ENCODE measurements around the gene ACTR3C. TPM values are rescaled to one million over a fixed set of nuclear protein-coding genes. Genes with fewer than 3 reads are reported as not detected.
"Not testable (repeated sequence)": the region's sequence is repeated elsewhere in the genome, so short reads cannot be mapped to it uniquely, and the experiment has no call there.

The ACTR3C gene
- total and polyA plus RNA-seq, 10 of the 15 experiments (the other 5 are each of a cell fraction or from before 2014, with no cell fraction given): 2.0 to 10.2 (median 6.3) TPM

GRCh38 chr7:150268798-150269197 lies 54.5 kb downstream of the ACTR3C start:
- H3K9ac ChIP-seq (ENCODE audit: control insufficient read depth, insufficient read depth, low read length); POLR2A ChIA-PET; intact Hi-C loops (cut with micrococcal nuclease; ENCODE audit: unreplicated experiment); FAIRE-seq; H3K27me3 ChIP-seq (replicated peaks in 1 of 2; ENCODE audit: control insufficient read depth in 2 of 2, insufficient read depth in 2 of 2, low read length in 1 of 2); H3K9me3 ChIP-seq (replicated peaks; ENCODE audit: control insufficient read depth, insufficient read depth, low read length); H4K20me1 ChIP-seq (ENCODE audit: control insufficient read depth, insufficient read depth); H3K4me3 ChIP-seq; in situ Hi-C loops (cut with MboI); H3K79me2 ChIP-seq (ENCODE audit: control insufficient read depth, insufficient read depth, low read length); RAD21 ChIA-PET (ENCODE audit: unreplicated experiment); H2AFZ ChIP-seq (ENCODE audit: control insufficient read depth, low read depth, low read length); BruUV-seq (replicated peaks); ATAC-seq; CTCF ChIA-PET; H3K36me3 ChIP-seq (ENCODE audit: control insufficient read depth in 2 of 2, insufficient read depth in 2 of 2, low read length in 1 of 2); H3K4me1 ChIP-seq (ENCODE audit: control insufficient read depth, insufficient read depth, low read length); H3K27ac ChIP-seq (ENCODE audit: control insufficient read depth, insufficient read depth); H3K4me2 ChIP-seq (ENCODE audit: control insufficient read depth, insufficient read depth); SMC1A ChIA-PET (ENCODE audit: uncharacterized antibody, unreplicated experiment); DNase-seq (ENCODE audit: low read depth, low spot score): not testable (repeated sequence)
- WGBS (ENCODE audit: insufficient coverage, insufficient replicate concordance, low lambda C conversion rate, missing lambda C conversion rate): no CpG with 5 or more reads among the region's 17 CpGs

GRCh38 chr7:150268287-150268686 lies 55.1 kb downstream of the ACTR3C start:
- H4K20me1 ChIP-seq (ENCODE audit: control insufficient read depth, insufficient read depth); H3K4me3 ChIP-seq; in situ Hi-C loops (cut with MboI); H3K4me2 ChIP-seq (ENCODE audit: control insufficient read depth, insufficient read depth); H3K9ac ChIP-seq (ENCODE audit: control insufficient read depth, insufficient read depth, low read length); H3K27me3 ChIP-seq (replicated peaks in 1 of 2; ENCODE audit: control insufficient read depth in 2 of 2, insufficient read depth in 2 of 2, low read length in 1 of 2); H3K79me2 ChIP-seq (ENCODE audit: control insufficient read depth, insufficient read depth, low read length); H3K4me1 ChIP-seq (ENCODE audit: control insufficient read depth, insufficient read depth, low read length); RAD21 ChIA-PET (ENCODE audit: unreplicated experiment); DNase-seq (ENCODE audit: low read depth, low spot score); CTCF ChIA-PET; POLR2A ChIA-PET; H2AFZ ChIP-seq (ENCODE audit: control insufficient read depth, low read depth, low read length); BruUV-seq (replicated peaks); ATAC-seq; H3K27ac ChIP-seq (ENCODE audit: control insufficient read depth, insufficient read depth); H3K9me3 ChIP-seq (replicated peaks; ENCODE audit: control insufficient read depth, insufficient read depth, low read length); intact Hi-C loops (cut with micrococcal nuclease; ENCODE audit: unreplicated experiment); SMC1A ChIA-PET (ENCODE audit: uncharacterized antibody, unreplicated experiment); FAIRE-seq; H3K36me3 ChIP-seq (ENCODE audit: control insufficient read depth in 2 of 2, insufficient read depth in 2 of 2, low read length in 1 of 2): not testable (repeated sequence)
- WGBS (ENCODE audit: insufficient coverage, insufficient replicate concordance, low lambda C conversion rate, missing lambda C conversion rate): 80% methylated on average over 1 of the region's 8 CpGs

GRCh38 chr7:150266953-150267665 lies 56.2 kb downstream of the ACTR3C start:
- SMC1A ChIA-PET (ENCODE audit: uncharacterized antibody, unreplicated experiment); CTCF ChIA-PET; FAIRE-seq; H3K9ac ChIP-seq (ENCODE audit: control insufficient read depth, insufficient read depth, low read length); H3K79me2 ChIP-seq (ENCODE audit: control insufficient read depth, insufficient read depth, low read length); BruUV-seq (replicated peaks); H4K20me1 ChIP-seq (ENCODE audit: control insufficient read depth, insufficient read depth); H3K27me3 ChIP-seq (replicated peaks in 1 of 2; ENCODE audit: control insufficient read depth in 2 of 2, insufficient read depth in 2 of 2, low read length in 1 of 2); ATAC-seq; DNase-seq (ENCODE audit: low read depth, low spot score); POLR2A ChIA-PET; H3K4me1 ChIP-seq (ENCODE audit: control insufficient read depth, insufficient read depth, low read length); RAD21 ChIA-PET (ENCODE audit: unreplicated experiment); intact Hi-C loops (cut with micrococcal nuclease; ENCODE audit: unreplicated experiment); in situ Hi-C loops (cut with MboI); H3K27ac ChIP-seq (ENCODE audit: control insufficient read depth, insufficient read depth); H3K9me3 ChIP-seq (replicated peaks; ENCODE audit: control insufficient read depth, insufficient read depth, low read length); H3K4me2 ChIP-seq (ENCODE audit: control insufficient read depth, insufficient read depth); H3K4me3 ChIP-seq; H3K36me3 ChIP-seq (ENCODE audit: control insufficient read depth in 2 of 2, insufficient read depth in 2 of 2, low read length in 1 of 2); H2AFZ ChIP-seq (ENCODE audit: control insufficient read depth, low read depth, low read length): not testable (repeated sequence)
- 87% methylated on average over 20 of the region's 20 CpGs for WGBS (ENCODE audit: insufficient coverage, insufficient replicate concordance, low lambda C conversion rate, missing lambda C conversion rate)

- H3K9me3 ChIP-seq (replicated peaks; ENCODE audit: control insufficient read depth, insufficient read depth, low read length); DNase-seq (ENCODE audit: low read depth, low spot score); H3K27me3 ChIP-seq (replicated peaks in 1 of 2; ENCODE audit: control insufficient read depth in 2 of 2, insufficient read depth in 2 of 2, low read length in 1 of 2); H3K4me1 ChIP-seq (ENCODE audit: control insufficient read depth, insufficient read depth, low read length); RAD21 ChIA-PET (ENCODE audit: unreplicated experiment); intact Hi-C loops (cut with micrococcal nuclease; ENCODE audit: unreplicated experiment); BruUV-seq (replicated peaks); H3K79me2 ChIP-seq (ENCODE audit: control insufficient read depth, insufficient read depth, low read length); H3K27ac ChIP-seq (ENCODE audit: control insufficient read depth, insufficient read depth); ATAC-seq; SMC1A ChIA-PET (ENCODE audit: uncharacterized antibody, unreplicated experiment); H4K20me1 ChIP-seq (ENCODE audit: control insufficient read depth, insufficient read depth); POLR2A ChIA-PET; H3K36me3 ChIP-seq (ENCODE audit: control insufficient read depth in 2 of 2, insufficient read depth in 2 of 2, low read length in 1 of 2); H2AFZ ChIP-seq (ENCODE audit: control insufficient read depth, low read depth, low read length); CTCF ChIA-PET; H3K9ac ChIP-seq (ENCODE audit: control insufficient read depth, insufficient read depth, low read length); in situ Hi-C loops (cut with MboI); FAIRE-seq; H3K4me2 ChIP-seq (ENCODE audit: control insufficient read depth, insufficient read depth); H3K4me3 ChIP-seq: not testable (repeated sequence)
- 71% methylated on average over 5 of the region's 5 CpGs for WGBS (ENCODE audit: insufficient coverage, insufficient replicate concordance, low lambda C conversion rate, missing lambda C conversion rate)
These were observed 60.7 kb downstream of the ACTR3C start for GRCh38 chr7:150262656-150263055.
